DMS 273 (cell line): ENCODE data around the gene UBE2L3.
"Not testable (repeated sequence)": the region's sequence is repeated elsewhere in the genome, so short reads cannot be mapped to it uniquely, and the experiment has no call there.

ENCODE experiments used
- DNase-seq: peaks from one replicate; lab custom pipeline; 2025; ENCODE audit not compliant: unreplicated experiment; lab: John Stamatoyannopoulos, UW

The UBE2L3 gene

DNA sequence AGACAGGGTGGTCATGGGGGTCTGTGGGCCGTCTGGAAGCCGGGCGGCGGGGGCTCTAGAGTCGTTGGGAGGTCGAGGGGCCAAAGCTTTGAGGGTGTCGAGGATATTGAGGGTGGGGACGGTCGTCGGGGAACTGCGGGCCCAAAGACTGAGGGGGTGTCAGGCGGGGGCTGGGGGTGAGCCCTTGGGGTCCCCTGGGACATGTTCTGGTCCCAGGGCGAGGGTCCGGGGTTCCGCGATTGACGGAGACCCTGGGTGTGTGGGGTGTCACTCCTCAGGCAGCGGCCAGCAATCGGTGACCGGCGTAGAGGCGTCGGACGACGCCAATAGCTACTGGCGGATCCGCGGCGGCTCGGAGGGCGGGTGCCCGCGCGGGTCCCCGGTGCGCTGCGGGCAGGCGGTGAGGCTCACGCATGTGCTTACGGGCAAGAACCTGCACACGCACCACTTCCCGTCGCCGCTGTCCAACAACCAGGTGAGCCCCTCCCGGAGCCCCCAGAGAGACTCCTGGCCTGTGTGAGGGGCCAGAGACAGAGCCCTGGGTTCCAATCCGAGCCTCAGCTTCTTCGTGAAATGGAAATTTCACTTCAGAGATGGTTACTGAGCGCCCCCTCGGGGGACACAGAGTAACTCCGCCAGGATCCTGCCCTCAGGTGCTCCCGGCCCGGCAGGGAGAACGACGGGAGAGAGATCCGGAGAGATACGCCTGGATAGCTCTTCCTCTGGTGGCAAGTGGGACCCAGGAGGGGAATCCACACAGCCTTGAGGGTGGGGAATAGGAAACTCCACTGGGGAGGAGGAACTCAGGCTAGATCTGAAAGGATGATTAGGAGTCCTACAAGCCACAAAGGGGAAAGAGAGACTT is 75.3 kb downstream of the UBE2L3 start:
- DNase-seq: peak; percentile 80

DNA sequence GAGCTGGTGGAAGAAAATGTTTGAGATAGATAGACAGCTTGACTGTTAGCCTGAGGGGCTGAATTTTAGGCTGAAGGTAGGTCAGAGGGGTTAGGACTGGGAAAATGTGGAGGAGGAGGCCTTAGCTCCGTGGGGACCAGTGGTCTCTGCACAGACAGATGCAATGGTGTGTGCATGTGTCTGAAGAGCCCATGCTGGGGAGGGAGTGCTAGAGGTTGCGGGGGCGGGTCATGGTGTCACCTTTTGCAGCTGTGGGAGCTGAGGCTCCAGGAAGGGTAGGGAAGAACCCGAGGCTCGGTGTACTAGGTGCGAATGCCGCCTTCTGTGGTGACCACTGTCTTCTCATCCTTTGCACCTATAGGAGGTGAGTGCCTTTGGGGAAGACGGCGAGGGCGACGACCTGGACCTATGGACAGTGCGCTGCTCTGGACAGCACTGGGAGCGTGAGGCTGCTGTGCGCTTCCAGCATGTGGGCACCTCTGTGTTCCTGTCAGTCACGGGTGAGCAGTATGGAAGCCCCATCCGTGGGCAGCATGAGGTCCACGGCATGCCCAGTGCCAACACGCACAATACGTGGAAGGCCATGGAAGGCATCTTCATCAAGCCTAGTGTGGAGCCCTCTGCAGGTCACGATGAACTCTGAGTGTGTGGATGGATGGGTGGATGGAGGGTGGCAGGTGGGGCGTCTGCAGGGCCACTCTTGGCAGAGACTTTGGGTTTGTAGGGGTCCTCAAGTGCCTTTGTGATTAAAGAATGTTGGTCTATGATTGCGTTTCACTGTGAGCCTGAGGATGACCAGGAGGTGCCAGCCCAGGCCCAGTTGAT is 76.2 kb downstream of the UBE2L3 start:
- no peak for DNase-seq

DNA sequence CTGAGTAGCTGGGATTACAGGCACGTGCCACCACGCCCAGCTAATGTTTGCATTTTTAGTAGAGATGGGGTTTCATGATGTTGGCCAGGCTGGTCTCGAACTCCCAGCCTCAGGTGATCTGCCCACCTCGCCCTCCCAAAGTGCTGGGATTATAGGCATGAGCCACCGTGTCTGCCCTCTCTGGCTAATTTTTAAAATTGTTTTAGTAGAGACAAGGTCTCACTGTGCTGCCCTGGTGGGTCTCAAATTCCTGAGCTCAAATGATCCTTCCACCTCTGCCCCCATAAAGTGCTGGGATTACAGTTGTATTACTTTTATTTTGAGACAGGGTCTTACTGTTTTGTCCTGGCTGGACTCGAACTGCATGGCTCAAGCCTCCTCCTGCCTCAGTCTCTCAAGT is 78.0 kb downstream of the UBE2L3 start:
- DNase-seq: not testable (repeated sequence)

DNA sequence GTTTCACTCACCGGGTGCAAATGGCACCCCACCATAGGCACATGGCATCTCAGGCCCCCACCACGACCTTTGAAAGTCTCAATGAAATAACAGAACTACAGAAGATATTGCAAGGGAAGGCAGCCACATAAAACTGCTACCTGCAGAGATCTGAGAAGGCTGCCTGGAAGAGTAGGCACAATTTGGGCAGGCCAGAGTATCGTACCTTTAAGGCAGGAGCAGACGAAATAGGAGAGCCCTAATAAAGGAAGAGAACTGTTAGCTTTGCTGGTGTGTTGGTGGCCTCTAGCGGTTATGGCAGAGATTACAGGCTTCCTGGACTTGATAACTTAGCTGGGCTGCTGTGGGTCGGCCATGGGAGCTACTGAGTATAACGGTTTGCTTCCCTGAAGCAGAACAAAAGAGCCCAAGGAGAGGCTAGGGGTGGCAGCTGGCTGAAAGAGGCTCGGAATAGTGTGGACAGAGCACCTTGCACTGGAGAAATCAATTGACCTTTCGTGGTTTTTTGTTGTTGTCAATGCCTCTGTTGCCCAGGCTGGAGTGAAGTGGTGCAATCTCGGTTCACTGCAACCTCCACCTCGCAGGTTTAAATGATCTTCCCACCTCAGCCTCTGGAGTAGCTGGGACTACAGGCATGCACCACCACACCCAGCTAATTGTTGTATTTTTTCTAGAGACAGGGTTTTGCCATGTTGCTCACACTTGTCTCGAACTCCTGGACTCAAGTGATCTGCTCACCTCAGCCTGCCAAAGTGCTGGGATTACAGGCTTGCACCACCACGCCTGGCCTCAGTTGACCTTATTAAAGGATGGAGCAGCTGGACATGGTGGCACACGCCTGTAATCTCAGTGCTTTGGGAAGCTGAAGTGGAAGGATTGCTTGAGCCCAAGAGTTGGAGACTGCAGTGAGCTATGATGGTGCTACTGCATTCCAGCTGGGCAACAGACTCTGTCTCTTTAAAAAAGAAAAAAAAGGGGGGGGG is 79.4 kb downstream of the UBE2L3 start:
- peak; percentile 87 for DNase-seq

DNA sequence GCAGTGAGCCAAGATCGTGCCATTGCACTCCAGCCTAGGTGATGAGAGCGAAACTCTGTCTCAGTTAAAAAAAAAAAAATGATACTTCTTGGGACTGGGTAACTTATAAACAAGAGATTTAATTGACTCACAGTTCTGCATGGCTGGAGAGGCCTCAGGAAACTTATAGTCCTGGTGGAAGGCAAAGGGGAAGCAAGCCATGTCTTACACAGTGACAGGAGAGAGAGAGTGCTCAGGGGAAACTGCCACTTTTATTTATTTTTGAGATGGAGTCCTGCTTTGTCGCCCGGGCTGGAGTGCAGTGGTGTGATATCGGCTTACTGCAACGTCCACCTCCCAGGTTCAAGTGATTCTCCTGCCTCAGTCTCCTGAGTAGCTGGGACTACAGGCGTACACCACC is 82.8 kb downstream of the UBE2L3 start:
- no peak for DNase-seq

DNA sequence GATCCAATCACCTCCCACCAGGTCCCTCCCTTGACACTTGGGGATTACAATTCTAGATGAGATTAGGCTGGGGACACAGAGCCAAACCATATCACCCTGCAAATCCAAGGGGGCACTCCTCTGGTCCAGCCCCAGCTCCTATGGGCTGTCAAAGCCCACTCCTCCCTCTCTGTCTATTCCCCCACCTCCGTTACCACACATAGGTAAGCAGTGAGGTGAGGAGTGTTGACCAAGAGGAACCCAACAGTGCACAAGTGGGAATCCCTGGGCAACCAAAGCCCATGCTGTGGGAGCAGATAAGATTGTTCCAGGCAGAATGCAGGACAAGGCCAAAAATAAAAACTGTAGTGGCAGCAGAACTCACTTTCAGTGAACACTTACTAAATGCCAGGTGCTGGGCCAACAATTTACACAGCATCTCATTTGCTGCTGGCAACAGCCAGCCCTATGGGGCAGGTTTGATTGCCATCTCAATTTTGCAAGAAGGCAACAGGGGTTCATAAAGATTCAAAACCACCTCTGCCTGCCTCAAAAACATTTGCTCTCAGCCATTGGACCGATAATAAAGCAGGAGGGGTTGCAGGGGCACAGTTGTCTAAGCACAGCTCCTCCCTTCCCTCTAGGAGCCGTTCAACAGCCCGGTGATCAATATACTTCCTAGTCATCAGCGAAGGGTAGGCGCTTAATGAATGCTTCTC is 83.5 kb downstream of the UBE2L3 start:
- DNase-seq: peak; percentile 39

DNA sequence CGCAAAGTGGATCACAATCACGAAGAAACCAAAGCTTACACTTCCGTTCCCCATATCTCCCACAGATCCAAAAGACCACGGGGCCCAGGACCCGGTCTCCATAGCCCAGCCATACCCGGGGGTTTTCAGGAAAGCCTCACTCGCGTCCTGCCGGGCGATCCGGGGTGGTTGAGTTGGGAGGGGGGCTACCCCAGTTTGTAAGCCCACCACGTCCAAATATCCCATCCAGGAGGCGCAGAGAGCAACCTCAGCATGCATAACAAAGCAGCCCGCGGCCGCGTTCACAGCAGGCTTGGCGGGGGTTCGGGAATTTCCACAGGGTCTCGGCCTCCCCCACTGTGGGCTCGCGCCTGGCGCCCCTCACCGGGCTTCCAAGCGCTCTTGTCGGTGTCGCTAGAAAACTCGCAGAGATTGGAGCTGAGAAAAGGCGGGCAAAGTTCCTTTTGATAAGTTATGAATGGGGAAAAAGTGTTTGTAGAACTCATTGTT is 84.1 kb downstream of the UBE2L3 start:
- DNase-seq: no peak

DNA sequence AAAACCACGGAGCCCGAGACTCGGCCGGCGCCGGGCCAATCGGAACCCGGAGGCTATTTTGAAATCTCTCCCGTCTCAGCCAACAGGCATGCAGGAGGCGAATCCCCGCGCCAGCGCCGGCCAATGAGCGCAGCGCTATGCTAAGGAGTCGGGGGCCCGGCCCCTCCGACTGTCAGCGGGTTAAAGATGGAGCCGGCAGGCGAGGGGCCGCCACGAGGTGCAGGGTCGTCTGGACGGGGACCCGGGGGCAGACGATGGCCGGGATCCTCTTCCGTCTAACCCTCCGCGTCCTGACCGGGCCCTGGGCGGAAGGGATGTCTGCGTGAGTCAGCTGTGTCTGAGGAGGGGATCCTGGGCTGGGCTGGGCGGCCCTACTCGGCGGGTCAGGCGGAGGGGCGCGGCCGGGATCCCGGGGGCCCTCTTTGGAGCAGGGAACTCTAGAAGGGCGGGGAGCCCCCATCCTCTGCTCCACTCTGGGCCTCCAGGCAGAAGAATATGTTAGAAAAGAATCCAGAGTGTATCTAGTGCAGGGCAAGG is 84.6 kb downstream of the UBE2L3 start:
- DNase-seq: peak; percentile 95

DNA sequence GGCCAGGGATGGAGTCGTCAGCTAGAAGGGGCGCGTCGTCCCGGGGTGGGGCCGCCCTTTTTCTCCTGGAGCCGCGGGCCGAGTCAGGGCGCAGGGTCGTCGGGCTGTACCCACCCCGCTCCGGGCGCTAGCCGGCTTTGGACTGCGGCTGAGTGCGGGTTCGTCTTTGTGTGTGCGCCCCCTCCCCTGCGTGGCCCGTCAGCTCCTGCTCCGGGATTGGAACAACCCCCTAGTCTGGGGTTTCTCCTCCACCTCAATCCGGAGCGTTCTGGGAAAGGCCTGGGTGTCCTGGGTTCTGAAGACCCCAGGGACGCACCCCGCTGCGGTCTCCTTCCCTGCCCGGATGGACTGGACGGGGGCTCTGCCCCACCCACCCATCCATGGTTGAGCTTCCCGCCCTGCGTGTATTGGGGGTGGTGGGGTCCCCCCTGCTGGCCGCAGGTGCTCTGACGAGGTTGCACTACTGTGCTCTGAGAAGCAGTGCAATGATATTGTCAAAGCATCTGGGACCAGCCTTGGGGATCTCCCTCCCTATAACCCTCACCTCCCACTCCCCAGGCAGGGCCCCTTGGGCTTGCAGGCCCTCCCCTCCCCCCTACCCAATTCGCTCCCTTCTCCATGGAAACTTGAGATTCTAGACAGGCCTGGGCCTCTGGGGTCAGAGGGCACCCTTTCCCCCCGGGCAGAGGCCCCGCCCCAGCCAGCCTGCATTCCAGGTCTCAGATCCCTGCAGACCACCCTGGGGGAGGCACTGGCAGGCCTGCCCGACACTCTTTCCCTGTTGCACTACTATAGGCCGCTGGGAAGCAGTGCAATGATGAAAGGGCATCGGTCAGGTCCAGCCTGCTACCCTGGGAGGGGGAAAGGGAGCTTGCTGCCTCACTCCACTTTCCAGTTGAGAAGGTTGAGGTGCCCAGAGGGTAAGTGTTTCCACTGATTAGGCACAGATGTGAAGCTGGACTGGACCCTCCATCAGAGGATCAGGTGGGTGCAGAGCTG is 85.3 kb downstream of the UBE2L3 start:
- no peak for DNase-seq

DNA sequence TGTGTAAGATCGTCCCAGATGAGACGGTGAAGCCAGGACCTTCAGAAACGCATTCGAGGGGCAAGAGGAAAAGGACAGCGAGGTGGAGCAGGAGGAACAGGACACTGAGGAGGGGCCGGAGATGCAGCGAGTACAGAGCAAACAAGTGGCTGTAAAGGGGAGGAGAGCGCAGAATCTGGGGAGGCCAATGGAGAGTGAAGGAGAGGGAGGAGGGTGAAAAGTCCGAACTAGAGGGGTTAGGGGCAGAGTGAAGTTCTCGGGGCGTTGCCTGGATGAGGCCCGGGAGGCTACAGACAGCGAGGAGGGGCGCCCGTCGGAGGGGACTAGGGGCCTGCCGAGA is 89.5 kb downstream of the UBE2L3 start:
- DNase-seq: no peak

DNA sequence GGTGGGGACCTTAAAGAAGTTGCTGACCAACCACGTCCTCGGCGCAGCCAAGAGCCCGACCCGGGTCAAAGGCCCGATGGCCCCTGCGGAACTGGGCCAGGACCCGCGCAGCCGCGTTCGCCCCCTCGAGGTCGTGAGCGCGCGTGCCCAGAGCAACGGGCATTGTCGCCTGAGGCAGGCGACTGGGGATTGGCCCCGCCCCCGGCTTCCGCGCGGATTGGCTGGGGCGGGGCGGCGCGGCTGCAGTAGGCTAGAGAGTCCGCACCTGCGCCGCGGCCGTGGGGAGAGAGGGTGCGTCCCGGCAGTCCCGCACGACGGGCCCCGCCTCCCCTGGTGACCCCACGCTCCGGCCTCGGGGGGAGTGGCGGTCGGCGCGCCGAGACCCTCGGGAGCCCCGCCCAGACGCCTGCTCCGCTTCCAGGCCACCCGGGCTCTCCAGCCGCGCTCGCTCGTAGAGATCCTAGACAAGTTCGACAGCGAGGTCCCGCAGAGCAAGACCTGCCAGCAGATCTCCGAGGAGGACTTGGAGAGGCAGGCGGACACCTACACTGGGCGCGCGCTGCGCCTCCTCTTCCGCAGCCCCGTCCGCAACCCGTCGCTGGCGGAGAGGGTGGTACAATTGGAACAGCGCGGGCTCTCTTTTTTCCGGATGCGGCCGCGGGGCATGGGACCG is 90.0 kb downstream of the UBE2L3 start:
- peak; percentile 82 for DNase-seq

DNA sequence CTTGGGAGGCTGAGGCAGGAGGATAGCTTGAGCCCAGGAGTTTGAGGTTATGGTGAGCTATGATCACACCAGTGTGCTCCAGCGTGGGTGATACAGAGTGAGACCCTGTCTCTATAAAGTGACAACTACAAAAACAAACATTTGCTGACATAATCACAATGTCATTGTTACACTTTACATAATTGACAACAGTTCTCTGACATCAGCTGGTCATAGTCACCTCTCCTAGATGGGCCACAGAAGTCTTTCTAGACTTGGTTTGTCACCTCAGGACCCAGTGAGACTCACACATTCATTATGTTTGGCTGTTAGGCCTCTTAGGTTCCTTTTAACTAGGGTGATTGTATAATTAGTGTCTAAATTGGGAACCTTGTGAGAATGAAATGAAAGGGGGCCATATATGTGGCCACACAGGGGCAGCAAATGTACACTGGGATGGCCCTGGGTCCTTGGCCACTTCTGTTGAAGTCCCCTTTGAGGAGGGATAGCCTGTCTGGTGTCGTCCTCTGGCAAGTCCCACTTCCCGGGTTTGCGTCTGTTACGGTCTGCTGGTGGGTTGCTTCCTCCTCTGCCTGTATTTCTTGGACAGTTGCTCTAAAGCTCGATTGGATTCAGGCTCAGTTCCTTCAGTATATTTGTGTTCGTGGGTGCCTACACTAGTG is 92.5 kb downstream of the UBE2L3 start:
- peak; percentile 11 for DNase-seq

DNA sequence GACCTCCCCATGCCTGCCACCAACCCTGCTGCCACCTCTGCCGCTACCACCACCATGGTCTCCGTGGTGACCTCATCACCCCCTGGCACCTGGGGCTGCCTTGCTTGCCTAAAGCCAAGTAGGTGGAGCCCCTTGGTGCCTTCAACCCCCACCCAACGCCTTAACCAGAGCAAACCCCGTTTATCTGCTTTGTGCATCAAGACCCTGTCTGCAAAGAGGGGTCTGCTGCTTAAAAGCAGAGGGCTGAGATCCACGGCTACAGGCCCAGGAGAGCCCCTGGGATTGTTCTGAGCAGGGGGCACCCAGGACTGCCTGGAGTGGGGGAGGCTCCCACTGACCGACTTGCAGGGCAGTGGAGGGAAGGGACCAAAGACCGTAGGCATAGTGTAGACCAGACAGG is 93.4 kb downstream of the UBE2L3 start:
- DNase-seq: no peak

DNA sequence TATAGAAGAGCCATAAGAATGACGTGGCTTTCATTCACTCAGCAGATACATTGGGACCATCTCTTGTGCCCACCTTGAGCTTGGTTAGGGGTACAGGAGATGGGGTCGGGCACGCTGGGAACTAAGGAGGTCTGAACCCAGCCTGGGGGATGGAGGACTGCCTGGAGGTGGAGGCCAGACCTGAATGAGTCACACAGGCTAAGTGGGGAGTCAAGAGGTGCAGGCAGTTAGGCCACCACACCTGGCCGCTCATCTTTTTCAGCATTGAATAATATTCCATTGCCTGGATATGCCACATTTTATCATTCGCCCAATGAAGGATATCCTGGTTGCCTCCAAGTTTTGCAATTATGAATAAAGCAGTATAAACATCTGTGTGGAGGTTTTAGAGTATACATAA is 94.5 kb downstream of the UBE2L3 start:
- no peak for DNase-seq

DNA sequence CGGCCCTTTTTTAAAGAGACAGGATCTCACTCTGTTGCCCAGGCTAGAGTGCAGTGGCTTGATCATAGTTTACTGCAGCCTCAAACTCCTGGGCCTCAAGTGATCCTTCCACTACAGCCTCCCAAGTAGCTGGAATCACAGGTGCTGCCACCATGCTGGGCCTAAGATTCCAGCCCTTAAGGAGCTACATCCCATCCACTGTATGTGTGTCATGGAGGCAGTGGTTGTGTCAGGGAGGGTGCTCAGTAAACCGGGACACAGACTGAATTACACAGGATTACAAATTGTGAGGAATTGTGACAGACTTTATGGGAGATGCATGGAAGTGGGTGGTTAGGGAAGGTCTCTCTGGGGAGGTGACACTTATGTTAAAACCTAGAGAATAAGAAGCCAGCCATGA is 96.2 kb downstream of the UBE2L3 start:
- no peak for DNase-seq

DNA sequence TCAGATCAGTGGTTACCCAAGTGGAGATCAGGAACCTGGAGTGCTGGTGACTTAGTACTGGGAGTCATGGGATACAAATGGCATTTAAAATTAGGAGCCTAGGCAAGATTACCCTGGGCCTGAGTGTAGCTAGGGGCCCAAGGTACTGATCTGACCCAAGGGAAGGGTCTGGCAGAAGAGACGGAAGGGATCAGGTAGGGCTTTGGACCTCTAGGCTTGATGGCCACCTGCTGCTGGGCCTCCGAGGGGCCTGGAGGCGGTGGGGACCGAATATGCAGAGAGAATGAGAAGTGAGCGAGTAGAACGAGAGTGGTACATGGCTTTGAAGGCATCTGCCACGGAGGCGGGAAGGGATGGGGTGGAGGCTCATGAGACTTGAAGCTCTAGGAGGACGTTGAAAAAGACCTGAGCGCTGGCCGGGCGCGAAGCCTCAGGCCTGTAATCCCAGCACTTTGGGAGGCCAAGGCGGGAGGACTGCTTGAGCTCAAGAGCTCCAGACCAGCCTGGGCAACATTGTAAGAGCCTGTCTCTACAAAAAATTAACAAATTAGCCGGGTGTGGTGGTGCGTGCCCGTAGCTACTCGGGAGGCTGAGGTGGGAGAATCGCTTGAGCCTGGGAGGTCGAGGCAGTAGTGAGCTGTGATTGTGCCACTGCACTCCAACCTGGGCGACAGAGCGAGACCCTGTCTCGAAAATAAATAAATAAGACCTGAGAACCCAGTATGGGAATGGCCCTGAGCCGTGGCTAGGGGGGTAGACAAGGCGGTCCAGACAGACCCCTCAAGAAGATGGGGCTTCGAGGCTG is 97.7 kb downstream of the UBE2L3 start:
- no peak for DNase-seq

DNA sequence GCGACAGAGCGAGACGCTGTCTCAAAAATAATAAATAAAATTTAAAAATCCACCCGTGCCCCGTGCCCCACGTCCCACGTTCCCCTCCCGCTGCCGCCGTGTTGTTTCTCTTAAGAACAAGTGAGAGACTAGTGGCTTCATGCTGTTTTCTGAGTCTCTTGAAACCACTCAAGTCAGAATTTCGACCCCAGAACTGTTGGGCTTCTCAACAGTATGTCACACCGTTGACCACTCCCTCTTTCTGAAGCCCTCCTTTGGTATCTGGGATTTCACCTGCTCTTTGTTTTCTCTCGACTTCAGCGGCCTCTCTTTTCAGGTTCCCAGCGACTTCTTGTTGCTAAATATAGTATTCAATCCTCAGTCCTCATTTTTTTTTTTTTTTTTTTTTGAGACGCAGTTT is 99.3 kb downstream of the UBE2L3 start:
- DNase-seq: no peak
